ENCODE data around the gene DBF4B.

DNA sequence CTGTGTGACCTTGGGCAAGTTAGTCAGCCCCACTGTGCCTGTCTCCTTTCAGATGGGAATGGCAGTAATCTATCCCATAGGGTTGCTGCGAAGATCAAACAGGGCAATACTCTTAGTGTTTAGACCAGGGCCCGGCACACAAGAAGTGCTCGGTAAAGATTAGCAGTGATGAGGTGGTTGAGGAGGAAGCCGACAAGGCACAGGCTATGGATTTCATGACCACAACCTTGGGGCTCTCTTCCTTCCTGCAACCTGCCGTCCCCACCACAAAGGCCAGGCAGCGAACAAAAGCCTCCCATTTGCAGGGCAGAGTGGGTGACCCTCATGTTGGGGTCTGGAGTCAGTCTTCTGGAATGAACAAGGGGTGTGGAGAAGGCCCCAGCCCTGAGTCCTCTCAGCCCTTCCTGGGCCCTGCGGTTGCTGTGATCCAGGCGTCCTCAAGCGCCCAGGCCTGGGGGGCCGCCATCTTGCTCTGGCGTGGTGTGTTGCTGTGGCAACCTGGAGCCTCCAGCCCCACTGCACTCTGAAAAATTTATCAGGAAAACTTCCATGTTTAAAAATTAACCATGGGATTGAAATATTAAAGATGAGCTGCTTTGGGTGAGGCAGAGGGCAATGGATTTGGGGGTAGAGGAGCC lies 60.2 kb downstream of the DBF4B start:
- TF ChIP-seq, protein P1, sequence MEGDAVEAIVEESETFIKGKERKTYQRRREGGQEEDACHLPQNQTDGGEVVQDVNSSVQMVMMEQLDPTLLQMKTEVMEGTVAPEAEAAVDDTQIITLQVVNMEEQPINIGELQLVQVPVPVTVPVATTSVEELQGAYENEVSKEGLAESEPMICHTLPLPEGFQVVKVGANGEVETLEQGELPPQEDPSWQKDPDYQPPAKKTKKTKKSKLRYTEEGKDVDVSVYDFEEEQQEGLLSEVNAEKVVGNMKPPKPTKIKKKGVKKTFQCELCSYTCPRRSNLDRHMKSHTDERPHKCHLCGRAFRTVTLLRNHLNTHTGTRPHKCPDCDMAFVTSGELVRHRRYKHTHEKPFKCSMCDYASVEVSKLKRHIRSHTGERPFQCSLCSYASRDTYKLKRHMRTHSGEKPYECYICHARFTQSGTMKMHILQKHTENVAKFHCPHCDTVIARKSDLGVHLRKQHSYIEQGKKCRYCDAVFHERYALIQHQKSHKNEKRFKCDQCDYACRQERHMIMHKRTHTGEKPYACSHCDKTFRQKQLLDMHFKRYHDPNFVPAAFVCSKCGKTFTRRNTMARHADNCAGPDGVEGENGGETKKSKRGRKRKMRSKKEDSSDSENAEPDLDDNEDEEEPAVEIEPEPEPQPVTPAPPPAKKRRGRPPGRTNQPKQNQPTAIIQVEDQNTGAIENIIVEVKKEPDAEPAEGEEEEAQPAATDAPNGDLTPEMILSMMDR (IDR thresholded peaks at IDR 0.05) = no peak
- TF ChIP-seq POLR2A (IDR thresholded peaks at IDR 0.05) = no peak
